ENCODE data around the gene MGME1.

Gene MGME1

GRCh38 chr20:18011951-18012645 lies 43.3 kb downstream of the MGME1 start:
- CTCF ChIA-PET: no interaction called here
- POLR2A ChIA-PET: no interaction called here
- TF ChIP-seq LEF1 (IDR thresholded peaks at IDR 0.05; ENCODE audit: borderline replicate concordance): no peak
- no peak for TF ChIP-seq ELF4 (IDR thresholded peaks at IDR 0.05)
- TF ChIP-seq PKNOX1 (IDR thresholded peaks at IDR 0.05): no peak
- no peak for TF ChIP-seq FOXA1 (IDR thresholded peaks at IDR 0.05)
- no peak for TF ChIP-seq FOXM1 (IDR thresholded peaks at IDR 0.05; ENCODE audit: borderline replicate concordance)
- no peak for TF ChIP-seq SP1 (IDR thresholded peaks at IDR 0.05)
- no peak for DNase-seq (ENCODE audit: extremely low spot score)

DNA sequence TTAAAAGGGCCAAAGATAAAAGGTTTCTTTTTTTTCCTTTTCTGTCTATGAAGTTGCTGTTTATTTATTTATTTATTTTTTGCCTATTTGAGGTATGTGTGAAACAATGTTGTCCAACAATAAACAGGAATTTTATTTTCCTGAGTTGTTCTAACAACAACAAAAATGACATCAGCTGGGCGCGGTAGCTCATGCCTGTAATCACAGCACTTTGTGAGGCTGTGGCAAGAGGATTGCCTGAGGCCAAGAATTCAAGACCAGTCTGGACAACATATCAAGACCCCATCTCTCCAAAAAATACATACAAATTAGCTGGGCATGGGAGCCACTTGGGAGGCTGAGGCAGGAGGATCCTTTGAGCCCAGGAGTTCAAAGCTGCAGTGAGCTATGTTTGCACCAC lies 44.1 kb downstream of the MGME1 start:
- ChIA-PET CTCF (no interaction called here), POLR2A (no interaction called here)
- no peak for DNase-seq (ENCODE audit: extremely low spot score)
- TF ChIP-seq CTBP1 (IDR thresholded peaks at IDR 0.05; ENCODE audit: borderline replicate concordance): no peak
- TF ChIP-seq ARNT (IDR thresholded peaks at IDR 0.05): no peak
- no peak for TF ChIP-seq L3MBTL2 (conservative IDR thresholded peaks at IDR 0.05)
- no peak for TF ChIP-seq BHLHE40 (IDR thresholded peaks at IDR 0.05; ENCODE audit: borderline replicate concordance)
- no peak for TF ChIP-seq NFRKB (IDR thresholded peaks at IDR 0.05)
- TF ChIP-seq ELF4 (IDR thresholded peaks at IDR 0.05): no peak
- TF ChIP-seq SP1 (IDR thresholded peaks at IDR 0.05): no peak
- TF ChIP-seq HDGF (IDR thresholded peaks at IDR 0.05; ENCODE audit: borderline replicate concordance): no peak

GRCh38 chr20:18014411-18014810 lies 45.6 kb downstream of the MGME1 start:
- no peak for TF ChIP-seq SP1 (IDR thresholded peaks at IDR 0.05)
- TF ChIP-seq LEF1 (IDR thresholded peaks at IDR 0.05; ENCODE audit: borderline replicate concordance): no peak
- TF ChIP-seq ARNT (IDR thresholded peaks at IDR 0.05): no peak
- no peak for TF ChIP-seq NFRKB (IDR thresholded peaks at IDR 0.05)
- no peak for TF ChIP-seq ZNF384 (IDR thresholded peaks at IDR 0.05)
- TF ChIP-seq FOXM1 (IDR thresholded peaks at IDR 0.05; ENCODE audit: borderline replicate concordance): no peak
- TF ChIP-seq FOXK2 (IDR thresholded peaks at IDR 0.05): no peak
- no peak for TF ChIP-seq SUZ12 (IDR thresholded peaks at IDR 0.05)
- TF ChIP-seq PKNOX1 (IDR thresholded peaks at IDR 0.05): no peak
- no peak for TF ChIP-seq ELF4 (IDR thresholded peaks at IDR 0.05)
- TF ChIP-seq CTBP1 (IDR thresholded peaks at IDR 0.05; ENCODE audit: borderline replicate concordance): no peak
- TF ChIP-seq TARDBP (IDR thresholded peaks at IDR 0.05): no peak
- TF ChIP-seq HDGF (IDR thresholded peaks at IDR 0.05; ENCODE audit: borderline replicate concordance): no peak
- TF ChIP-seq FOXA1 (IDR thresholded peaks at IDR 0.05): no peak
- DNase-seq (ENCODE audit: extremely low spot score): no peak
- POLR2A ChIA-PET: no interaction called here
- CTCF ChIA-PET: interaction anchor here (0.6 kb wide), 1 partner anchor 1090 kb away, joined by 3 read pairs; no protein-coding TSS in a partner anchor

GRCh38 chr20:18016772-18017171 lies 48.0 kb downstream of the MGME1 start:
- CTCF ChIA-PET: interaction anchor here (1.0 kb wide), 1 partner anchor 9 kb away, joined by 3 read pairs; no protein-coding TSS in a partner anchor
- DNase-seq (ENCODE audit: extremely low spot score): no peak
- no peak for TF ChIP-seq FOXM1 (IDR thresholded peaks at IDR 0.05; ENCODE audit: borderline replicate concordance)
- no peak for TF ChIP-seq TARDBP (IDR thresholded peaks at IDR 0.05)
- TF ChIP-seq SUZ12 (IDR thresholded peaks at IDR 0.05): no peak
- TF ChIP-seq L3MBTL2 (conservative IDR thresholded peaks at IDR 0.05): no peak
- no peak for TF ChIP-seq NFRKB (IDR thresholded peaks at IDR 0.05)
- TF ChIP-seq FOXK2 (IDR thresholded peaks at IDR 0.05): no peak
- POLR2A ChIA-PET: no interaction called here

DNA sequence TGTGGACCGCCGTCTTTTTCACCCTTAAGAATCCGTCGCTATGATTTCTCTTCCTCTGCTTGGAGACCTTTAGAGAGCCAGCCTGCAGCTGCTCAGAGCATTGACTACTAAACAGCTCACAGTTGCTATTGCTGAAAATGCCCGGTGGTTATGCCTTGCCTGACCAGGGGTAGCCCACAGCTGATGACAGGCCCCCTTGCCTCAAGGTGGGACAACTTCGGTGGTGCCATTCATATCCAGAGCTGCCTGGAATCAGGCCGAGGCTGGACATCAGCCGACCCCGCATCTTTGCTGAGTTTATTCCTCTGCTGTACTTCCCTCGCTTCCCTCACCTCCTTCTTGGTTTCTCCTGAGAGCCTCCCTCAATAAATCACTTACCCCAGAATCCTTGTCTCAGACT lies 49.3 kb downstream of the MGME1 start:
- ChIA-PET CTCF (no interaction called here), POLR2A (no interaction called here)
- no peak for DNase-seq (ENCODE audit: extremely low spot score)
- TF ChIP-seq SP1 (IDR thresholded peaks at IDR 0.05): no peak
- no peak for TF ChIP-seq NFRKB (IDR thresholded peaks at IDR 0.05)
- no peak for TF ChIP-seq FOXK2 (IDR thresholded peaks at IDR 0.05)
- no peak for TF ChIP-seq HDGF (IDR thresholded peaks at IDR 0.05; ENCODE audit: borderline replicate concordance)
- no peak for TF ChIP-seq PKNOX1 (IDR thresholded peaks at IDR 0.05)
- TF ChIP-seq ARNT (IDR thresholded peaks at IDR 0.05): no peak
- no peak for TF ChIP-seq L3MBTL2 (conservative IDR thresholded peaks at IDR 0.05)
- TF ChIP-seq LEF1 (IDR thresholded peaks at IDR 0.05; ENCODE audit: borderline replicate concordance): no peak
- no peak for TF ChIP-seq BHLHE40 (IDR thresholded peaks at IDR 0.05; ENCODE audit: borderline replicate concordance)
- TF ChIP-seq ELF4 (IDR thresholded peaks at IDR 0.05): no peak
- TF ChIP-seq FOXA1 (IDR thresholded peaks at IDR 0.05): no peak
- no peak for TF ChIP-seq TARDBP (IDR thresholded peaks at IDR 0.05)
- no peak for TF ChIP-seq CTBP1 (IDR thresholded peaks at IDR 0.05; ENCODE audit: borderline replicate concordance)
- no peak for TF ChIP-seq ZNF384 (IDR thresholded peaks at IDR 0.05)
- no peak for TF ChIP-seq FOXM1 (IDR thresholded peaks at IDR 0.05; ENCODE audit: borderline replicate concordance)
- no peak for TF ChIP-seq SUZ12 (IDR thresholded peaks at IDR 0.05)

DNA sequence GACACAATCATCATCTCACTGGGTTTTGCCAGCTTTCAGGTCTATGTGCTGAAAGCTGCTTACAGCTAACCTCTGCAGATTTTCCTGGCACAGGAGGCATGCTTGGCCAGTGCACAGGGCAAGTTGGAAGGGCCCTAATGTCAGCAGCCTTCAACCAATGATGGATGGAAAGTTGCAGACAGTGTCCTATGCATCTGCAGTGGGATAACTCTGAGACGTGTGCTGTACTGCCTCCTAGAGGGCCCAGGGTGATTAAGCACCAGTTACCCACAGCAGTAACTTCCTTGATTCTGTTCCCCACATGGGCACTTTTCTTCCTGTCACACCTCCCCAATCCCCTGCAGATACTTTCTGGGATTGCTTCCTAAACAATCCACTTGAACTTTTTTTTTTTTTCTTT lies 50.2 kb downstream of the MGME1 start:
- ChIA-PET CTCF (no interaction called here), POLR2A (no interaction called here)
- TF ChIP-seq ELF4 (IDR thresholded peaks at IDR 0.05): no peak
- no peak for TF ChIP-seq TARDBP (IDR thresholded peaks at IDR 0.05)
- TF ChIP-seq ARNT (IDR thresholded peaks at IDR 0.05): no peak
- no peak for TF ChIP-seq HDGF (IDR thresholded peaks at IDR 0.05; ENCODE audit: borderline replicate concordance)
- TF ChIP-seq BHLHE40 (IDR thresholded peaks at IDR 0.05; ENCODE audit: borderline replicate concordance): no peak
- no peak for TF ChIP-seq L3MBTL2 (conservative IDR thresholded peaks at IDR 0.05)
- no peak for TF ChIP-seq FOXK2 (IDR thresholded peaks at IDR 0.05)
- no peak for TF ChIP-seq SUZ12 (IDR thresholded peaks at IDR 0.05)
- TF ChIP-seq LEF1 (IDR thresholded peaks at IDR 0.05; ENCODE audit: borderline replicate concordance): no peak
- no peak for TF ChIP-seq CTBP1 (IDR thresholded peaks at IDR 0.05; ENCODE audit: borderline replicate concordance)
- no peak for TF ChIP-seq FOXA1 (IDR thresholded peaks at IDR 0.05)
- TF ChIP-seq ZNF384 (IDR thresholded peaks at IDR 0.05): no peak
- TF ChIP-seq NFRKB (IDR thresholded peaks at IDR 0.05): no peak
- TF ChIP-seq FOXM1 (IDR thresholded peaks at IDR 0.05; ENCODE audit: borderline replicate concordance): no peak
- TF ChIP-seq SP1 (IDR thresholded peaks at IDR 0.05): no peak
- no peak for TF ChIP-seq PKNOX1 (IDR thresholded peaks at IDR 0.05)
- DNase-seq (ENCODE audit: extremely low spot score): peak; percentile 62
